CD4-positive, CD25-positive, alpha-beta regulatory T cell (primary cell): ENCODE measurements around the gene GNG7. TPM values are rescaled to one million over a fixed set of nuclear protein-coding genes. Genes with fewer than 3 reads are reported as not detected.
A peak's percentile ranks its signal among the peaks of the same experiment; 100 is the strongest.
"Not testable (repeated sequence)": the region's sequence is repeated elsewhere in the genome, so short reads cannot be mapped to it uniquely, and the experiment has no call there.

Source experiments
- ATAC-seq, 2 donors: fragments of 150-1000 bp; cut with Tn5 transposase; one replicate each; pipeline ENCODE4 v1.10.0; 2021; ENCODE audit warnings: low read depth in 2 of 2, moderate number of reproducible peaks in 2 of 2, moderate library complexity in 1 of 2
- DNase-seq, 3 donors: peaks; one replicate each; pipeline versions ENCODE4 v3.0.0 to v3.0.0-alpha.2; 2012 to 2022; ENCODE audit warnings: mixed read lengths in 1 of 3
- H3K27ac ChIP-seq: one replicate; pipeline ENCODE4 v1.7.0; 2013; ENCODE audit warnings: mild to moderate bottlenecking, low read length; ENCODE audit not compliant: insufficient read depth, poor library complexity, severe bottlenecking
- H3K27me3 ChIP-seq: one replicate; pipeline ENCODE4 v1.7.0; 2013; ENCODE audit warnings: low read length; ENCODE audit not compliant: control insufficient read depth, insufficient read depth
- H3K36me3 ChIP-seq: one replicate; pipeline ENCODE4 v1.7.0; 2013; ENCODE audit warnings: mild to moderate bottlenecking, low read length, moderate library complexity; ENCODE audit not compliant: control insufficient read depth, insufficient read depth
- H3K4me1 ChIP-seq: 2 replicates; pipeline ENCODE4 v1.7.0; 2013; ENCODE audit warnings: mild to moderate bottlenecking, low read length; ENCODE audit not compliant: insufficient read depth, control insufficient read depth, poor library complexity, severe bottlenecking
- H3K4me3 ChIP-seq: one replicate; pipeline ENCODE4 v1.7.0; 2013; ENCODE audit warnings: low read depth, mild to moderate bottlenecking, low read length, moderate library complexity
- H3K9me3 ChIP-seq, 2 experiments: 1 replicate in 1 of 2; 2 replicates in 1 of 2; pipeline ENCODE4 v1.7.0; 2013; ENCODE audit warnings: low read length in 2 of 2, mild to moderate bottlenecking in 1 of 2, moderate library complexity in 1 of 2; ENCODE audit not compliant: control insufficient read depth in 2 of 2
- H3K27ac Mint-ChIP-seq, 3 donors: one replicate each; pipeline ENCODE4 v1.8.0; 2020 to 2022; ENCODE audit warnings: mild to moderate bottlenecking in 3 of 3, mixed read lengths in 3 of 3, moderate library complexity in 2 of 3
- H3K27me3 Mint-ChIP-seq: one replicate; pipeline ENCODE4 v1.8.0; 2022; ENCODE audit warnings: mild to moderate bottlenecking, mixed read lengths
- H3K36me3 Mint-ChIP-seq: one replicate; pipeline ENCODE4 v1.8.0; 2020; ENCODE audit warnings: mixed read lengths
- H3K4me1 Mint-ChIP-seq, 4 donors: one replicate each; pipeline ENCODE4 v1.8.0; 2020 to 2022; ENCODE audit warnings: mixed read lengths in 4 of 4, mild to moderate bottlenecking in 1 of 4
- H3K4me3 Mint-ChIP-seq, 4 donors: one replicate each; pipeline ENCODE4 v1.8.0; 2020 to 2022; ENCODE audit warnings: mild to moderate bottlenecking in 4 of 4, mixed read lengths in 4 of 4, moderate library complexity in 3 of 4
- H3K9me3 Mint-ChIP-seq, 7 donors: one replicate each; pipeline ENCODE4 v1.8.0; 2020 to 2022; ENCODE audit warnings: mixed read lengths in 7 of 7, mild to moderate bottlenecking in 3 of 7, moderate library complexity in 2 of 7
- polyA plus RNA-seq, 4 donors: library from polyadenylated mRNA; unstranded; fragments of 300-500 nt; fragmentation: Illumina TruSeq; gene quantifications; one replicate each; pipeline ENCODE4 v1.2.3, GENCODE V29; 2021
- total RNA-seq: library from RNA; stranded (reverse); gene quantifications from one replicate; pipeline ENCODE4 v1.2.3, GENCODE V29; 2022

The GNG7 gene
- total and polyA plus RNA-seq, 5 donors from 2014 or later: 0.65 to 1.6 (median 1.2) TPM

- not testable (repeated sequence) for H3K4me3 Mint-ChIP-seq, H3K36me3 ChIP-seq, H3K27me3 ChIP-seq, DNase-seq, H3K9me3 Mint-ChIP-seq, H3K4me3 ChIP-seq, H3K36me3 Mint-ChIP-seq, H3K27me3 Mint-ChIP-seq, H3K27ac ChIP-seq, H3K4me1 ChIP-seq, H3K9me3 ChIP-seq, ATAC-seq
- H3K4me1 Mint-ChIP-seq: peaks cover 10 to 18% (median 15%) of the 10 kb centered on the region in 4 donors
- peak overlapping the region in 1 of 3 donors; percentile 56 for H3K27ac Mint-ChIP-seq
These were observed 172.6 kb downstream of the GNG7 start for GRCh38 chr19:2529942-2530341.

GRCh38 chr19:2529473-2529918 lies 173.0 kb downstream of the GNG7 start:
- Mint-ChIP-seq H3K36me3 (no peaks in the 10 kb centered on the region), H3K4me1 (peaks cover 10 to 14% (median 13%) of the 10 kb centered on the region in 4 donors), H3K4me3 (no peak overlapping the region), H3K27me3 (peaks cover 4% of the 10 kb centered on the region), H3K9me3 (peaks cover 0 to 2% (median 0%) of the 10 kb centered on the region in 7 donors), H3K27ac (no peak overlapping the region)
- ATAC-seq (no peak), DNase-seq (no peak)
- Histone ChIP-seq H3K27ac (no peak overlapping the region), H3K36me3 (no peaks in the 10 kb centered on the region), H3K9me3 (no peaks in the 10 kb centered on the region), H3K4me3 (no peak overlapping the region), H3K4me1 (no peaks in the 10 kb centered on the region), H3K27me3 (no peaks in the 10 kb centered on the region)

GRCh38 chr19:2528675-2529101 lies 173.8 kb downstream of the GNG7 start:
- no peaks in the 10 kb centered on the region for H3K4me1 ChIP-seq
- H3K27me3 Mint-ChIP-seq: peaks cover 4% of the 10 kb centered on the region
- H3K9me3 ChIP-seq: no peaks in the 10 kb centered on the region
- no peak overlapping the region for H3K4me3 ChIP-seq
- no peak overlapping the region for H3K27ac Mint-ChIP-seq
- no peak overlapping the region for H3K27ac ChIP-seq
- DNase-seq (no peak), ATAC-seq (no peak)
- no peaks in the 10 kb centered on the region for H3K36me3 ChIP-seq
- no peaks in the 10 kb centered on the region for H3K36me3 Mint-ChIP-seq
- no peaks in the 10 kb centered on the region for H3K27me3 ChIP-seq
- H3K4me3 Mint-ChIP-seq: no peak overlapping the region
- H3K4me1 Mint-ChIP-seq: peaks cover 4 to 7% (median 6%) of the 10 kb centered on the region in 4 donors
- H3K9me3 Mint-ChIP-seq: peaks cover 0 to 2% (median 0%) of the 10 kb centered on the region in 7 donors

- H3K4me1 Mint-ChIP-seq: peaks cover 0 to 3% (median 0%) of the 10 kb centered on the region in 4 donors
- H3K4me3 ChIP-seq: no peak overlapping the region
- H3K27ac ChIP-seq: no peak overlapping the region
- no peak for ATAC-seq
- H3K4me3 Mint-ChIP-seq: no peak overlapping the region
- no peaks in the 10 kb centered on the region for H3K27me3 Mint-ChIP-seq
- H3K4me1 ChIP-seq: no peaks in the 10 kb centered on the region
- no peaks in the 10 kb centered on the region for H3K27me3 ChIP-seq
- no peaks in the 10 kb centered on the region for H3K36me3 Mint-ChIP-seq
- peaks cover 0 to 2% (median 0%) of the 10 kb centered on the region in 7 donors for H3K9me3 Mint-ChIP-seq
- H3K27ac Mint-ChIP-seq: no peak overlapping the region
- no peaks in the 10 kb centered on the region for H3K36me3 ChIP-seq
- no peaks in the 10 kb centered on the region for H3K9me3 ChIP-seq
- no peak for DNase-seq
These were observed 174.8 kb downstream of the GNG7 start for GRCh38 chr19:2527686-2528085.

- H3K4me3 ChIP-seq: no peak overlapping the region
- ATAC-seq: no peak
- no peaks in the 10 kb centered on the region for H3K4me1 ChIP-seq
- DNase-seq: no peak
- Mint-ChIP-seq H3K27me3 (no peaks in the 10 kb centered on the region), H3K27ac (no peak overlapping the region), H3K36me3 (no peaks in the 10 kb centered on the region), H3K9me3 (peaks cover 0 to 1% (median 0%) of the 10 kb centered on the region in 7 donors), H3K4me1 (peaks cover 0 to under 1% (median 0%) of the 10 kb centered on the region in 4 donors), H3K4me3 (no peak overlapping the region)
- H3K9me3 ChIP-seq: no peaks in the 10 kb centered on the region
- H3K27me3 ChIP-seq: no peaks in the 10 kb centered on the region
- H3K36me3 ChIP-seq: no peaks in the 10 kb centered on the region
- no peak overlapping the region for H3K27ac ChIP-seq
These were observed 175.3 kb downstream of the GNG7 start for GRCh38 chr19:2527171-2527570.

- H3K27me3 ChIP-seq: no peaks in the 10 kb centered on the region
- no peaks in the 10 kb centered on the region for H3K36me3 ChIP-seq
- no peak overlapping the region for H3K27ac ChIP-seq
- no peaks in the 10 kb centered on the region for H3K4me1 ChIP-seq
- Mint-ChIP-seq H3K4me3 (no peak overlapping the region), H3K36me3 (no peaks in the 10 kb centered on the region), H3K9me3 (peaks cover 0 to 3% (median 0%) of the 10 kb centered on the region in 7 donors), H3K27ac (peak overlapping the region in 1 of 3 donors; percentile 14), H3K4me1 (no peaks in the 10 kb centered on the region), H3K27me3 (no peaks in the 10 kb centered on the region)
- DNase-seq (no peak), ATAC-seq (no peak)
- no peak overlapping the region for H3K4me3 ChIP-seq
- H3K9me3 ChIP-seq: no peaks in the 10 kb centered on the region
These were observed 177.4 kb downstream of the GNG7 start for GRCh38 chr19:2524840-2525723.

- no peak for DNase-seq
- no peak overlapping the region for H3K4me3 ChIP-seq
- Mint-ChIP-seq H3K27ac (peak overlapping the region in 1 of 3 donors; percentile 14), H3K36me3 (no peaks in the 10 kb centered on the region), H3K9me3 (peaks cover 0 to 3% (median 0%) of the 10 kb centered on the region in 7 donors), H3K27me3 (no peaks in the 10 kb centered on the region), H3K4me3 (no peak overlapping the region), H3K4me1 (no peaks in the 10 kb centered on the region)
- no peaks in the 10 kb centered on the region for H3K27me3 ChIP-seq
- no peaks in the 10 kb centered on the region for H3K4me1 ChIP-seq
- H3K9me3 ChIP-seq: no peaks in the 10 kb centered on the region
- H3K36me3 ChIP-seq: no peaks in the 10 kb centered on the region
- H3K27ac ChIP-seq: no peak overlapping the region
- no peak for ATAC-seq
These were observed 178.1 kb downstream of the GNG7 start for GRCh38 chr19:2524361-2524839.
